Fibroblast of skin of left biceps (primary cell): ENCODE results near the gene TPI1.

Source experiments
- DNase-seq, 2 experiments: peaks; one replicate each; pipeline ENCODE4 v3.0.0-alpha.2; 2013; ENCODE audit warnings: low read depth in 2 of 2

The TPI1 gene

GRCh38 chr12:6919588-6919987 lies 52.3 kb downstream of the TPI1 start:
- DNase-seq: no peak
